ENCODE measurements around the gene ERICH6B. TPM values are rescaled to one million over a fixed set of nuclear protein-coding genes. Genes with fewer than 3 reads are reported as not detected.
"Not testable (repeated sequence)": the region's sequence is repeated elsewhere in the genome, so short reads cannot be mapped to it uniquely, and the experiment has no call there.

The ERICH6B gene
- total RNA-seq, result not detected

DNA sequence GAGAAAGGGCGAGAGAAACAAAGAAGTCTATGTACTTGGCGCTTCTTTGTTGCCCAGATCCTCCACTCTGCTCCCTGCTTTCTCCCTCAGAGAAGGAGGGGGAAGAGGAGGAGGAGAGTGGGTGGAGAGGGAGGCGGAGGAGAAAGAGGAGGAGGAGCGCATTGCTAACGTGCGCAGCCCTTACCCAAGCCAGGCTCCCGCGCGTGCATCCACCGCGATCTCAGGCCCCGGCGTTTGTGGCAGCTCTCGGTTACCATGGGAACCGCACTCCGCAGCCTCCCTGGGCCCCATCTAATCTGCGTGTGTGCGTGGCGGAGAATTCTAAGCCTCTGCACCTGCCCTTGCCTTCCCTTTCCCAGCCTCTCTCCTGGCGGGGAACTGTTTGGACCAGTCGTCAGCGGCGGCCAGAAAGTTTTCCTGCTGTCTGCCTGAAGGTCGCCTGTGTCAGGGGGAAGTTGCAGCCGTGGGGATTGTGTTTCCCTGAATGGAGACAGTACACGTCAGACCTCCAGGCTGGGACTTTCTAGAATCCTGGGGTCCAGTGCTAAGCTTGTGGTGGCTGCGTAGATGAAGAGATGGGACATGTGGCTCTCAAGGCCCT is at the start of gene ERICH6B:
TSS of gene ERICH6B (minus strand) at position 239 of the 601 bp plus-strand sequence. CDS start 18,734 bp downstream, outside the sequence.
- H3K9me3 ChIP-seq, result no peaks in the 10 kb centered on the region
- TF ChIP-seq EP300 (IDR thresholded peaks at IDR 0.05) (no peak), POLR2AphosphoS5 (IDR thresholded peaks at IDR 0.05) (no peak), POLR2A (IDR thresholded peaks at IDR 0.05; ENCODE audit: low read depth) (no peak)
- TF ChIP-seq, protein P1, sequence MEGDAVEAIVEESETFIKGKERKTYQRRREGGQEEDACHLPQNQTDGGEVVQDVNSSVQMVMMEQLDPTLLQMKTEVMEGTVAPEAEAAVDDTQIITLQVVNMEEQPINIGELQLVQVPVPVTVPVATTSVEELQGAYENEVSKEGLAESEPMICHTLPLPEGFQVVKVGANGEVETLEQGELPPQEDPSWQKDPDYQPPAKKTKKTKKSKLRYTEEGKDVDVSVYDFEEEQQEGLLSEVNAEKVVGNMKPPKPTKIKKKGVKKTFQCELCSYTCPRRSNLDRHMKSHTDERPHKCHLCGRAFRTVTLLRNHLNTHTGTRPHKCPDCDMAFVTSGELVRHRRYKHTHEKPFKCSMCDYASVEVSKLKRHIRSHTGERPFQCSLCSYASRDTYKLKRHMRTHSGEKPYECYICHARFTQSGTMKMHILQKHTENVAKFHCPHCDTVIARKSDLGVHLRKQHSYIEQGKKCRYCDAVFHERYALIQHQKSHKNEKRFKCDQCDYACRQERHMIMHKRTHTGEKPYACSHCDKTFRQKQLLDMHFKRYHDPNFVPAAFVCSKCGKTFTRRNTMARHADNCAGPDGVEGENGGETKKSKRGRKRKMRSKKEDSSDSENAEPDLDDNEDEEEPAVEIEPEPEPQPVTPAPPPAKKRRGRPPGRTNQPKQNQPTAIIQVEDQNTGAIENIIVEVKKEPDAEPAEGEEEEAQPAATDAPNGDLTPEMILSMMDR (IDR thresholded peaks at IDR 0.05), result no peak
- H3K36me3 ChIP-seq, result no peaks in the 10 kb centered on the region
- WGBS, result 8% methylated on average over 14 of the region's 27 CpGs
- peaks cover 0 to 20% (median 0%) of the 10 kb centered on the region in 4 donors for H3K27me3 ChIP-seq
- no peak within 1 kb of the TSS for H3K27ac ChIP-seq (replicated peaks in 1 of 4)
- intact Hi-C loops (cut with DNase I), result no loop called here
- peaks cover 0 to 11% (median 4%) of the 10 kb centered on the region in 4 donors for H3K4me1 ChIP-seq
- peak within 1 kb of the TSS; percentile 6 to 31 (median 14) for H3K4me3 ChIP-seq
- no peak for DNase-seq (ENCODE audit: extremely low spot score)

DNA sequence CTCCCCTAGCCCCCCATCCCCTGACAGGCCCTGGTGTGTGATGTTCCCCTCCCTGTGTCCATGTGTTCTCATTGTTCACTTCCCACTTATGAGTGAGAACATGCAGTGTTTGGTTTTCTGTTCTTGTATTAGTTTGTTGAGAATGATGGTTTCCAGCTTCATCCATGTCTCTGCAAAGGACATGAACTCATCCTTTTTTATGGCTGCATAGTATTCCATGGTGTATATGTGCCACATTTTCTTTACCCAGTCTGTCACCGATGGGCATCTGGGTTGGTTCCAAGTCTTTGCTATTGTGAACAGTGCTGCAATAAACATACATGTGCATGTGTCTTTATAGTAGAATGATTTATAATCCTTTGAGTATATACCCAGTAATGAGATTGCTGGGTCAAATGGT is 47.4 kb upstream of the ERICH6B start:
- intact Hi-C loops (cut with DNase I); H3K4me3 ChIP-seq; H3K4me1 ChIP-seq; H3K9me3 ChIP-seq; H3K27ac ChIP-seq (replicated peaks in 1 of 4); H3K36me3 ChIP-seq; DNase-seq (ENCODE audit: extremely low spot score); H3K27me3 ChIP-seq: not testable (repeated sequence)
- WGBS, result 100% methylated on average over 1 of the region's 1 CpG

DNA sequence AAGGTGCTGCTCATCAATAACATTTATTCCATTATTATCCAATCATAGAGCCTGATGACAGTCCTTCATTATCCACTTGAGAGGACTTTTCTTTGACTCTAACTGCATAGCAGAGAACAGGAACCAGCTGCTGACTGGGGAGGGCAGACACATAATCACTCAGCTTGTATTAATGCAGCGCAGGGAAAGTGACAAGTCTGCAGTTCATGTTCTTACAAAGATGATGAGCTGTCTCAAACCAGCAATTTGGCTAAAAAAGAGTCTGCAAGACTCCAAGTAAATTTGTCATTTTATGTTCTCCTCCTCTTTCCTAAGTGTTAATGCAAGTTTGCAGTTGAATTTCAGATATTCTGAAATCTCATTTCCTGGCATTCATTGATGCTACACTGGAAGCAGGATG is 46.6 kb upstream of the ERICH6B start:
- H3K4me3 ChIP-seq, result no peak overlapping the region
- WGBS, result 71% methylated on average over 1 of the region's 1 CpG
- DNase-seq (ENCODE audit: extremely low spot score), result no peak
- H3K36me3 ChIP-seq, result no peaks in the 10 kb centered on the region
- H3K9me3 ChIP-seq, result peaks cover 0 to 5% (median 0%) of the 10 kb centered on the region in 4 donors
- no peak overlapping the region for H3K27ac ChIP-seq (replicated peaks in 1 of 4)
- intact Hi-C loops (cut with DNase I), result no loop called here
- TF ChIP-seq EP300 (IDR thresholded peaks at IDR 0.05), result no peak
- no peak for TF ChIP-seq POLR2A (IDR thresholded peaks at IDR 0.05; ENCODE audit: low read depth)
- TF ChIP-seq POLR2AphosphoS5 (IDR thresholded peaks at IDR 0.05), result no peak
- TF ChIP-seq, protein P1 (IDR thresholded peaks at IDR 0.05), result no peak
- no peaks in the 10 kb centered on the region for H3K27me3 ChIP-seq
- no peaks in the 10 kb centered on the region for H3K4me1 ChIP-seq

DNA sequence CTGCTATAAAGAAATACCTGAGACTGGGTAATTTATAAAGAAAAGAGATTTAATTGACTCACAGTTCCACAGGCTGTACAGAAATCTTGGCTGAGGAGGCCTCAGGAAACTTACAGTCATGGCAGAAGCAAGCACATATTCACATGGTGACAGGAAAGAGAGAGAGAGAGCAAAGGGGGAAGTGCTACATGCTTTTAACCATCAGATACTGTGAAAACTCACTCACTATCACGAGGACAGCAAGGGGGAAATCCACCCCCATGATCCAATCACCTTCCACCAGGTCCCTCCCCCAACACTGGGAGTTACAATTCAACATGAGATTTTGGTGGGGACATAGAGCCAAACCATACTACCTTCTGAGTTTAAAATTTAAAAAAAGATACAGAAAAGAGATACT is 44.9 kb upstream of the ERICH6B start:
- WGBS, result 21% methylated on average over 1 of the region's 1 CpG
- intact Hi-C loops (cut with DNase I); H3K27me3 ChIP-seq; H3K27ac ChIP-seq (replicated peaks in 1 of 4); H3K4me1 ChIP-seq; H3K9me3 ChIP-seq; H3K36me3 ChIP-seq; H3K4me3 ChIP-seq: not testable (repeated sequence)
- peak; percentile 55 for DNase-seq (ENCODE audit: extremely low spot score)

DNA sequence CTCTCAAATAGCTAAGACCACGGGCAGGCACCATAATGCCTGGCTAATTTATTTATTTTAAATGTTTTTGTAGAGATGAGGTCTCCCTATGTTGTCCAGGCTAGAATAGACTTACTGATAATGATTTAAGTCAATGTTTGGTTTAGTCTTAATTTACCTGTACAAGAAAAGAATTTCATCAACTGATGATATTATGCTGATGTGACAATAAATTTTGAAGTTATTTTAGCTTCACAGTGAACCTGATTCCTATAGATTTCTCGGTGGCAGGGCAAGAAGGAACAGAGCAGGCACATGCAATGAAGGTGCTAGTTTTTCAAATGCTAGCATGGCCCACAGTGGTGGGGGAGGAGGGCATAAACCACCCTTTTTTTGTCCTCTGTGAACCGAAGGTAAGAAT is 44.0 kb upstream of the ERICH6B start:
- peaks cover 0 to 5% (median 0%) of the 10 kb centered on the region in 4 donors for H3K9me3 ChIP-seq
- H3K27me3 ChIP-seq, result no peaks in the 10 kb centered on the region
- H3K4me1 ChIP-seq, result no peaks in the 10 kb centered on the region
- no peak overlapping the region for H3K4me3 ChIP-seq
- H3K36me3 ChIP-seq, result no peaks in the 10 kb centered on the region
- no peak for DNase-seq (ENCODE audit: extremely low spot score)
- intact Hi-C loops (cut with DNase I), result no loop called here
- WGBS, result 85% methylated on average over 3 of the region's 3 CpGs
- TF ChIP-seq, protein P1 (IDR thresholded peaks at IDR 0.05), result no peak
- TF ChIP-seq POLR2A (IDR thresholded peaks at IDR 0.05; ENCODE audit: low read depth), result no peak
- TF ChIP-seq POLR2AphosphoS5 (IDR thresholded peaks at IDR 0.05), result no peak
- TF ChIP-seq EP300 (IDR thresholded peaks at IDR 0.05), result no peak
- H3K27ac ChIP-seq (replicated peaks in 1 of 4), result no peak overlapping the region

All from esophagus muscularis mucosa (tissue), 4 donors.